CD4-positive, alpha-beta T cell treated with Interleukin-4 for 1 hour (primary cell): ENCODE results near the gene PRELID3B.
A peak's percentile ranks its signal among the peaks of the same experiment; 100 is the strongest.

Source experiments
- DNase-seq, 2 donors: peaks; one replicate each; pipeline ENCODE4 v3.0.0-alpha.2; 2020 to 2022

The PRELID3B gene

GRCh38 chr20:59042151-59042795, at the start of gene PRELID3B:
PRELID3B (minus strand) TSS chr20:59042786; CDS start chr20:59042730, 56 bp downstream.
- peak; percentile 42 to 69 for DNase-seq

- DNase-seq = peak; percentile 81 to 83
Observed at GRCh38 chr20:59087829-59088433, 45.3 kb upstream of the PRELID3B start.

- no peak for DNase-seq
Observed at GRCh38 chr20:59086923-59087322, 44.3 kb upstream of the PRELID3B start.

GRCh38 chr20:59084041-59084850, 41.7 kb upstream of the PRELID3B start:
- no peak for DNase-seq

GRCh38 chr20:59082981-59083380, 40.4 kb upstream of the PRELID3B start:
- no peak for DNase-seq

GRCh38 chr20:59082077-59082740, 39.6 kb upstream of the PRELID3B start:
- DNase-seq = peak in 1 of 2 donors; percentile 19

- no peak for DNase-seq
Observed at GRCh38 chr20:59081036-59081435, 38.5 kb upstream of the PRELID3B start.

GRCh38 chr20:59078231-59078630, 35.6 kb upstream of the PRELID3B start:
- DNase-seq = no peak

- no peak for DNase-seq
Observed at GRCh38 chr20:59077705-59078104, 35.1 kb upstream of the PRELID3B start.

- DNase-seq = no peak
Observed at GRCh38 chr20:59075934-59076508, 33.4 kb upstream of the PRELID3B start.

GRCh38 chr20:59074456-59074855, 31.9 kb upstream of the PRELID3B start:
- no peak for DNase-seq

- DNase-seq = no peak
Observed at GRCh38 chr20:59073582-59073981, 31.0 kb upstream of the PRELID3B start.

GRCh38 chr20:59071216-59071615, 28.6 kb upstream of the PRELID3B start:
- DNase-seq = no peak

GRCh38 chr20:59069026-59069425, 26.4 kb upstream of the PRELID3B start:
- no peak for DNase-seq

- no peak for DNase-seq
Observed at GRCh38 chr20:59068534-59068933, 25.9 kb upstream of the PRELID3B start.

GRCh38 chr20:59064214-59064722, 21.7 kb upstream of the PRELID3B start:
- DNase-seq = no peak

GRCh38 chr20:59063358-59064213, 21.0 kb upstream of the PRELID3B start:
- DNase-seq = no peak

GRCh38 chr20:59062081-59062480, 19.5 kb upstream of the PRELID3B start:
- no peak for DNase-seq

GRCh38 chr20:59055302-59055701, 12.7 kb upstream of the PRELID3B start:
- DNase-seq = peak in 1 of 2 donors; percentile 55

- no peak for DNase-seq
Observed at GRCh38 chr20:59051666-59052185, 9.1 kb upstream of the PRELID3B start.

GRCh38 chr20:59050437-59050836, 7.9 kb upstream of the PRELID3B start:
- no peak for DNase-seq

- no peak for DNase-seq
Observed at GRCh38 chr20:59048681-59049030, 6.1 kb upstream of the PRELID3B start.
